ENCODE measurements around the gene CHD9.
"Not testable (repeated sequence)": the region's sequence is repeated elsewhere in the genome, so short reads cannot be mapped to it uniquely, and the experiment has no call there.

Gene CHD9

DNA sequence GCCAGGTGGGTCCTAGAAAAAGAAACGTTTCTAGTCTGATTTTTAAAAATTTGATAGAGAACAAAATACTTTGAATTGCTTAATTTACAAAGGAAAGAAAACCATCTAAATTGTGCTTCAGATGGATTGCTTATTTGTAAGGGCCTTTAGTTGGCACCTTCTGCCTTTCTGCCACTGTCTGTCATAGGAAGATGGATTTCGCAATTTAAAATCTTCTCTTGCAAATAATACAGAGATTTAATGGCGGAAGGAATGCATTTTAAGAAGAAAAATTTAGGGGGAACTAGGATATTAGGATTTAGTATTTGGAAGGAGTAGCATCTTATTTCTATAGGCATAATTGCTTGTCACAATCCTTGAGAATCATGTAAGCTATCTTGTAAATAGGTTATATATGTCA is 204.0 kb downstream of the CHD9 start:
- Mint-ChIP-seq H3K36me3 (ENCODE audit: low read depth) (peaks cover 88% of the 10 kb centered on the region), H3K9me3 (peaks cover 11% of the 10 kb centered on the region), H3K4me1 (no peaks in the 10 kb centered on the region), H3K4me3 (no peak overlapping the region), H3K27ac (no peak overlapping the region), H3K27me3 (ENCODE audit: low read depth, poor library complexity) (no peaks in the 10 kb centered on the region)
- TF ChIP-seq, protein P1, sequence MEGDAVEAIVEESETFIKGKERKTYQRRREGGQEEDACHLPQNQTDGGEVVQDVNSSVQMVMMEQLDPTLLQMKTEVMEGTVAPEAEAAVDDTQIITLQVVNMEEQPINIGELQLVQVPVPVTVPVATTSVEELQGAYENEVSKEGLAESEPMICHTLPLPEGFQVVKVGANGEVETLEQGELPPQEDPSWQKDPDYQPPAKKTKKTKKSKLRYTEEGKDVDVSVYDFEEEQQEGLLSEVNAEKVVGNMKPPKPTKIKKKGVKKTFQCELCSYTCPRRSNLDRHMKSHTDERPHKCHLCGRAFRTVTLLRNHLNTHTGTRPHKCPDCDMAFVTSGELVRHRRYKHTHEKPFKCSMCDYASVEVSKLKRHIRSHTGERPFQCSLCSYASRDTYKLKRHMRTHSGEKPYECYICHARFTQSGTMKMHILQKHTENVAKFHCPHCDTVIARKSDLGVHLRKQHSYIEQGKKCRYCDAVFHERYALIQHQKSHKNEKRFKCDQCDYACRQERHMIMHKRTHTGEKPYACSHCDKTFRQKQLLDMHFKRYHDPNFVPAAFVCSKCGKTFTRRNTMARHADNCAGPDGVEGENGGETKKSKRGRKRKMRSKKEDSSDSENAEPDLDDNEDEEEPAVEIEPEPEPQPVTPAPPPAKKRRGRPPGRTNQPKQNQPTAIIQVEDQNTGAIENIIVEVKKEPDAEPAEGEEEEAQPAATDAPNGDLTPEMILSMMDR (IDR thresholded peaks at IDR 0.05) = no peak
- no peak for DNase-seq

DNA sequence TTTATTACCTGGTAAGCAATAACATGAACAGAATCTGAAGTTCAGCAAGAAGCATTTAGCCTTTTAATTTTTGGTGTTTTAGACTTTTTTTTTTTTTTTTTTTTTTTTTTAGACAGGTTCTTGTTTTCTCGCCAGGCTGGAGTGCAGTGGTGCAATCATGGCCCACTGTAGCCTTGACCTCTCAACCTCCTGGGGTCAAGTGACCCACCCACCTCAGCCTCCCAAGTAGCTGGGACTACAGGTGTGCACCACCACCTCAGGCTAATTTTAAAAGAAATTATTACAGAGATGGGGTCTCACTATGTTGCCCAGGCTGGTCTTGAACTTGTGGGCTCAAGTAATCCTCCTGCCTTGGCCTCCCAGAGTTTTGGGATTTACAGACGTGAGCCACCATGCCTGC is 206.5 kb downstream of the CHD9 start:
- no peak overlapping the region for H3K4me3 Mint-ChIP-seq
- DNase-seq = no peak
- no peaks in the 10 kb centered on the region for H3K27me3 Mint-ChIP-seq (ENCODE audit: low read depth, poor library complexity)
- TF ChIP-seq, protein P1 (IDR thresholded peaks at IDR 0.05) = no peak
- peaks cover 11% of the 10 kb centered on the region for H3K9me3 Mint-ChIP-seq
- H3K4me1 Mint-ChIP-seq = no peaks in the 10 kb centered on the region
- H3K36me3 Mint-ChIP-seq (ENCODE audit: low read depth) = peaks cover 86% of the 10 kb centered on the region
- H3K27ac Mint-ChIP-seq = no peak overlapping the region

DNA sequence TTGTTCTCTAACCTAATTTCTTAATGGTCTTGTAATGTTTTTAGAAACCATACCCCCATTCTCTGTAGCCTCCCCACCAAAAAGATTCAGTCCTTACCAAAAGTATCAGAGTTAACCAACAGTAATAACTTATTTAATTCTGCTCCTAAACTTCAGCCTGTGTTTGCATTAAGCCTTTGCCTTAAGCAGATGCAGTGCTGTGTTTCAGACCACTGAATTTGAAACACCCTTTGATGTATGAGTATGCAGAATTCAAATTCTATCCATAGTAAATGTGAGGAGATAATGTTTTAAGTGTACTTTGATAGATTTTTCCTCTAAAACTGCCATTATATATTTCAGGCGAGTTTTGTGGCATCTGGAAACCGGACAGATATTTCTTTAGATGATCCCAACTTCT is 207.9 kb downstream of the CHD9 start:
- no peak for DNase-seq
- Mint-ChIP-seq H3K27me3 (ENCODE audit: low read depth, poor library complexity) (no peaks in the 10 kb centered on the region), H3K36me3 (ENCODE audit: low read depth) (peaks cover 76% of the 10 kb centered on the region), H3K4me3 (no peak overlapping the region), H3K9me3 (peaks cover 11% of the 10 kb centered on the region), H3K4me1 (no peaks in the 10 kb centered on the region), H3K27ac (no peak overlapping the region)
- TF ChIP-seq, protein P1 (IDR thresholded peaks at IDR 0.05) = no peak

DNA sequence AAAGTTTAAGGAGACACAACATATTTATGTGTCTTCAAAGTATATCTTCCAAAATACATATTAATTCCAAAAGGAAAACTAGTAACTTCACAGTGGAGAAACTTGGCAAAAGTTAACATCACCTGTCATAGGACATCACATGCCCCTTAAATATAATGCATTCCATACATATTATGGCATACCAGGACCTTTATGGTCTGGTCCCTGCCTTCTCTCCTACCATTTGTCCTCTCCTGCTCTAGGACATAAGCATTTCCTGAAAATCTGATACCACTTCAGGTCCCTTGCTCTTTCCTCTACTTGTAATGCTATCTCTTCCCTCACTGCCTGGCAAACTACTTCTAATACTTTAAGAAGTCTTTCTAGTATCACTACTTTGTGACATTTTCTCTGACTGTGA is 211.4 kb downstream of the CHD9 start:
- no peak for DNase-seq
- Mint-ChIP-seq H3K4me3 (no peak overlapping the region), H3K9me3 (no peaks in the 10 kb centered on the region), H3K27me3 (ENCODE audit: low read depth, poor library complexity) (no peaks in the 10 kb centered on the region), H3K36me3 (ENCODE audit: low read depth) (peaks cover 61% of the 10 kb centered on the region), H3K27ac (no peak overlapping the region), H3K4me1 (no peaks in the 10 kb centered on the region)
- TF ChIP-seq, protein P1 (IDR thresholded peaks at IDR 0.05) = no peak

DNA sequence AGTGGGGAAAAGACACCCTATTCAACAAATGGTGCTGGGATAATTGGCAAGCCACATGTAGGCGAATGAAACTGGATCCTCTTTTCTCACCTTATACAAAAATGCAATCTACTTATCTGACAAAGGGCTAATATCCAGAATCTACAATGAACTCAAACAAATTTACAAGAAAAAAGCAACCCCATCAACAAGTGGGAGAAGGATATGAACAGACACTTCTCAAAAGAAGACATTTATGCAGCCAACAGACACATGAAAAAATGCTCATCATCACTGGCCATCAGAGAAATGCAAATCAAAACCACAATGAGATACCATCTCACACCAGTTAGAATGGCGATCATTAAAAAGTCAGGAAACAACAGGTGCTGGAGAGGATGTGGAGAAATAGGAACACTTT is 223.7 kb downstream of the CHD9 start:
- not testable (repeated sequence) for H3K4me1 Mint-ChIP-seq

DNA sequence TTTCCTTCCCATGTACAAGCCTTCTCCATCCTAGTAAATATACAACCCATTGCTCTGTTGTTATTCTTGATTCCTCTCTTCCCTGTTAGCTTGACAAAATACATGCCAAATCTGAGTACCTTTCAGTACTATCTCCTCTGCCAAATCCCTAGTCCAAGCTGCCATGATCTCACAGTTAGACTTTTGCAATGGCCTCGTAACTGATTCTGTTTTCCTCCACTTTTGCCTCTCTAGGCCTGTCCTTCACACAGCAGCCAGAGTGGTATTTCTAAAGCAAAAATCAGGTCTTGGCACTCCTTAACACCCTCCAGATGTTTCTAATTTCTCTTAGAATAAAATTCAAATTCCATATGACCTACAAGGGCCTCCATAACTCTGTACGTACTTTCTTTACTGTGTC is 226.5 kb downstream of the CHD9 start:
- Mint-ChIP-seq H3K27me3 (ENCODE audit: low read depth, poor library complexity) (no peaks in the 10 kb centered on the region), H3K4me1 (no peaks in the 10 kb centered on the region), H3K9me3 (peaks cover 6% of the 10 kb centered on the region), H3K27ac (no peak overlapping the region), H3K4me3 (no peak overlapping the region), H3K36me3 (ENCODE audit: low read depth) (peaks cover 10% of the 10 kb centered on the region)
- DNase-seq = no peak
- TF ChIP-seq, protein P1 (IDR thresholded peaks at IDR 0.05) = no peak

More for the DNA sequence above, 223.7 kb downstream of the CHD9 start:
- H3K27ac Mint-ChIP-seq; H3K27me3 Mint-ChIP-seq (ENCODE audit: low read depth, poor library complexity); H3K36me3 Mint-ChIP-seq (ENCODE audit: low read depth); H3K9me3 Mint-ChIP-seq; DNase-seq; H3K4me3 Mint-ChIP-seq: not testable (repeated sequence)

All from nephron progenitor cell (in vitro differentiated cells).